ENCODE results near the gene TMEM97. TPM values are rescaled to one million over a fixed set of nuclear protein-coding genes. Genes with fewer than 3 reads are reported as not detected.
A peak's percentile ranks its signal among the peaks of the same experiment; 100 is the strongest.
"Not testable (repeated sequence)": the region's sequence is repeated elsewhere in the genome, so short reads cannot be mapped to it uniquely, and the experiment has no call there.

Gene TMEM97
- total RNA-seq: 16.1 and 17.6 TPM in 2 replicates

DNA sequence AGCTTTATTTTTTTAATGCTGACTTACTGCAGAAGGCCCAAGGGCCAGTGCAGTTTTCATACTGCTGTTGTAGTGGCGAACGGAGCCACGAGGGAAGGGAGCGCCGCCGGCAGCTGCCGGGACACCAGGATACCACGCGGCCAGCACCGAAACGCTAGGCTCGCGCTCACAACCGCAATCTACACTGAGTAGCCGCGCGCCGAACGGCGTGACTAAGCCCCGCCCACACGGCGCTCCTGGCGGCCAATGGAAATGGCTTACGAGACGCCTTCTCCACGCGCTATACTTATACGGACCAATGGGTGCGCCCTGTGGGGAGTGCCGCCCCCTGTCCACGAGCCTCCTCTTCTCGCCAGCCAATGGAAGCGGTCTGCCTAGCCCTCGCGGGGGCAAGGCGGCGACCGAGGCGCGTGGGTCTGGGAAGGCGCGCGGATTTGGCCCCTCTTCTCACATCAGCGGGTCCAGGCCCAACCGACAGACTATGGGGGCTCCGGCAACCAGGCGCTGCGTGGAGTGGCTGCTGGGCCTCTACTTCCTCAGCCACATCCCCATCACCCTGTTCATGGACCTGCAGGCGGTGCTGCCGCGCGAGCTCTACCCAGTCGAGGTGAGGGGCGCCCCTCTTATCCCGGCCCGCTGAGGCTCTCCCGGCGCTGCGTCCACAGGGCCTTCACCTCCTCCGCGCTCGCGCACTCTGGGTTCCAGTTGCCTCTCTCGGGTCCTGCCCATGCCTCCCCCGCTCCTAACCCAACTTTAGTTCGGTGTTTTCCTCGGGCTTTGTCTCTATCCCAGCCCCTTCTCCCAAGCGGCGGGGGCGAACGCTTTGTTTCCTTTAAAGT lies at the start of gene TMEM97:
TSS of gene TMEM97 (plus strand) at position 442 of the 839 bp plus-strand sequence. CDS start at position 482, 40 bp downstream.
- H3K4me3 Mint-ChIP-seq: peak within 1 kb of the TSS; percentile 90
- CTCF ChIA-PET: interaction anchor here (0.9 kb wide), 1 partner anchor 98 kb away, joined by 5 read pairs; no protein-coding TSS in a partner anchor
- no peaks in the 10 kb centered on the region for H3K9me3 Mint-ChIP-seq
- H3K36me3 Mint-ChIP-seq (ENCODE audit: low read depth): peaks cover 3% of the 10 kb centered on the region
- POLR2A ChIA-PET: interaction anchor here (0.7 to 2.8 kb wide), 4 partner anchors 17 to 820 kb away, joined by 3 to 20 read pairs (median 5); partner anchors contain the start of genes ALDOC, IFT20, POLDIP2 and TNFAIP1
- ATAC-seq (ENCODE audit: low read depth): peak; percentile 98
- H3K27ac Mint-ChIP-seq: peak within 1 kb of the TSS; percentile 76
- H3K27me3 Mint-ChIP-seq: no peaks in the 10 kb centered on the region
- no peak for TF ChIP-seq CTCF (IDR thresholded peaks at IDR 0.05)
- intact Hi-C loops (cut with micrococcal nuclease): loop anchor here (1.0 to 10.0 kb wide), 4 partner anchors 16 to 274 kb away; partner anchors contain the start of genes IFT20, NLK, POLDIP2 and SARM1
- H3K4me1 Mint-ChIP-seq: peaks cover 25% of the 10 kb centered on the region
- DNase-seq: peak; percentile 85

- intact Hi-C loops (cut with micrococcal nuclease): no loop called here
- no peak for TF ChIP-seq CTCF (IDR thresholded peaks at IDR 0.05)
- H3K4me1 Mint-ChIP-seq: no peaks in the 10 kb centered on the region
- ATAC-seq (ENCODE audit: low read depth) (no peak), DNase-seq (no peak)
- POLR2A ChIA-PET: no interaction called here
- H3K36me3 Mint-ChIP-seq (ENCODE audit: low read depth): no peaks in the 10 kb centered on the region
- H3K27me3 Mint-ChIP-seq: peaks cover 54% of the 10 kb centered on the region
- H3K27ac Mint-ChIP-seq: no peak overlapping the region
- H3K9me3 Mint-ChIP-seq: peaks cover 4% of the 10 kb centered on the region
- no peak overlapping the region for H3K4me3 Mint-ChIP-seq
- CTCF ChIA-PET: no interaction called here
Measured at GRCh38 chr17:28270055-28270454, 48.9 kb upstream of the TMEM97 start.

GRCh38 chr17:28270926-28271325 lies 48.1 kb upstream of the TMEM97 start:
- no peak for DNase-seq
- H3K36me3 Mint-ChIP-seq (ENCODE audit: low read depth): no peaks in the 10 kb centered on the region
- intact Hi-C loops (cut with micrococcal nuclease): no loop called here
- POLR2A ChIA-PET: no interaction called here
- TF ChIP-seq CTCF (IDR thresholded peaks at IDR 0.05): no peak
- H3K9me3 Mint-ChIP-seq: peaks cover 4% of the 10 kb centered on the region
- no peaks in the 10 kb centered on the region for H3K4me1 Mint-ChIP-seq
- H3K4me3 Mint-ChIP-seq: no peak overlapping the region
- CTCF ChIA-PET: no interaction called here
- peaks cover 61% of the 10 kb centered on the region for H3K27me3 Mint-ChIP-seq
- ATAC-seq (ENCODE audit: low read depth): no peak
- H3K27ac Mint-ChIP-seq: no peak overlapping the region

DNA sequence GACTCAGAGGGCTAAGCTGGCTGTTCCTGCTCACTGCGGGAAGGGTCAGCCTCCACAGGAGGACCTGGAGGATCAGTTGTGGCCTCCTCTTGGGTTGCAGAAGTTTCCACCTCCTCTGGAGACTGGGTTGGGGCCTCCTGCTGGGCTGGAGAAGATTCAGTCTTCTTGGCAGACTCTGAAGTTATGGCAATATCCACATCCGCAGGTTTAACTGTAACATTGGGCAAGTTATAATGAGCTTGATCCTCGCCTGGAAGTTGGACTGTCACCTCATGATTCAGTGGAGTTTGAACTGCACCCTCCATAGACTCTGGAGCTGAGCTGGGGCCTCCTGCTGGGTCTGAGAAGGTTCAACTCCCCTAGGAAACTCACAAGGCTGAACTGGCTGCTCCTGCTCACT lies 47.6 kb upstream of the TMEM97 start:
- no peaks in the 10 kb centered on the region for H3K36me3 Mint-ChIP-seq (ENCODE audit: low read depth)
- no peak for TF ChIP-seq CTCF (IDR thresholded peaks at IDR 0.05)
- ATAC-seq (ENCODE audit: low read depth): no peak
- no peaks in the 10 kb centered on the region for H3K4me1 Mint-ChIP-seq
- H3K4me3 Mint-ChIP-seq: no peak overlapping the region
- intact Hi-C loops (cut with micrococcal nuclease): no loop called here
- ChIA-PET POLR2A (no interaction called here), CTCF (no interaction called here)
- no peak overlapping the region for H3K27ac Mint-ChIP-seq
- peaks cover 66% of the 10 kb centered on the region for H3K27me3 Mint-ChIP-seq
- H3K9me3 Mint-ChIP-seq: peaks cover 4% of the 10 kb centered on the region
- no peak for DNase-seq

DNA sequence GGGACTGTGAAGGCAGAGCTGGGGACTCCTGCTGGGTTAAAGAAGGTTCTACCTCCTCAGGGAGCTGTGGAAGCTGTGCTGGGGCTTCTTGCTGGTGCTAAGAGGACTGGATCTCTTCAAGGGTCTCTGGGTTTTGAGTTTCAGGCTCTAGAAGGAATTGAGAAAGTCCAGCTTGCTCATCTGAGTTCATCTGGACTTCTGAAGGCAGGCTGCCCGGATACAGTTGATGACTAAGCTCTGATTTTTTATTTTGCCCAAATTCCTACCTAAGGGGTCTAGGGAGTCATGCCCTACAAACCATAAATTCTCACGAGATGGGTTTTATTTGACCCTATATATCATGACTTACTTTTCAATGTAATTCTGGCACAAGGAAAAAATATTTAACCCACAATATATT lies 46.8 kb upstream of the TMEM97 start:
- peaks cover 65% of the 10 kb centered on the region for H3K27me3 Mint-ChIP-seq
- no peak for TF ChIP-seq CTCF (IDR thresholded peaks at IDR 0.05)
- ChIA-PET POLR2A (no interaction called here), CTCF (no interaction called here)
- no peak overlapping the region for H3K4me3 Mint-ChIP-seq
- ATAC-seq (ENCODE audit: low read depth) (no peak), DNase-seq (no peak)
- H3K27ac Mint-ChIP-seq: no peak overlapping the region
- intact Hi-C loops (cut with micrococcal nuclease): no loop called here
- no peaks in the 10 kb centered on the region for H3K36me3 Mint-ChIP-seq (ENCODE audit: low read depth)
- H3K9me3 Mint-ChIP-seq: peaks cover under 1% of the 10 kb centered on the region
- no peaks in the 10 kb centered on the region for H3K4me1 Mint-ChIP-seq

GRCh38 chr17:28273341-28273740 lies 45.7 kb upstream of the TMEM97 start:
- POLR2A ChIA-PET; H3K27ac Mint-ChIP-seq; intact Hi-C loops (cut with micrococcal nuclease); H3K9me3 Mint-ChIP-seq; H3K4me3 Mint-ChIP-seq; H3K36me3 Mint-ChIP-seq (ENCODE audit: low read depth); DNase-seq; ATAC-seq (ENCODE audit: low read depth); H3K4me1 Mint-ChIP-seq: not testable (repeated sequence)
- peaks cover 66% of the 10 kb centered on the region for H3K27me3 Mint-ChIP-seq
- CTCF ChIA-PET: interaction anchor here (0.6 kb wide), 1 partner anchor 25 kb away, joined by 3 read pairs; no protein-coding TSS in a partner anchor

Measured in activated B cell treated with CpG ODN at 0.5 μM for 24 hours (primary cell).